Motor neuron (in vitro differentiated cells): ENCODE results near the gene GGTLC3. TPM values are rescaled to one million over a fixed set of nuclear protein-coding genes. Genes with fewer than 3 reads are reported as not detected.
"Not testable (repeated sequence)": the region's sequence is repeated elsewhere in the genome, so short reads cannot be mapped to it uniquely, and the experiment has no call there.

Source experiments
- ATAC-seq, 8 experiments: fragments of 200-7000 bp; cut with Tn5 transposase; replicated peaks in 6 of 8; 2 replicates each; pipeline ENCODE4 v1.8.0; 2021; ENCODE audit warnings: mild to moderate bottlenecking in 8 of 8, moderate library complexity in 8 of 8
- H3K27ac ChIP-seq, 2 donors: fragments of 250-450 bp; sonication (Bioruptor Pico); 2 replicates each; pipeline ENCODE4 v1.9.0; 2021; ENCODE audit warnings: antibody characterized with exemption in 2 of 2, mild to moderate bottlenecking in 2 of 2, moderate library complexity in 1 of 2
- H3K4me1 ChIP-seq, 2 donors: fragments of 250-450 bp; sonication (Bioruptor Pico); replicated peaks in 1 of 2; 2 replicates each; pipeline ENCODE4 v1.6.1; 2021; ENCODE audit warnings: antibody characterized with exemption in 2 of 2, mild to moderate bottlenecking in 2 of 2, moderate library complexity in 1 of 2
- H3K4me3 ChIP-seq, 5 donors: fragments of 250-450 bp; sonication (Bioruptor Pico); 2 replicates each; pipeline ENCODE4 v1.9.0; 2021; ENCODE audit warnings: antibody characterized with exemption in 5 of 5, mild to moderate bottlenecking in 5 of 5, moderate library complexity in 4 of 5
- WGBS, 10 experiments: fragments of 450-650 bp; shearing (Covaris generic); methylation state at CpG; one replicate each; pipeline ENCODE4 v1.0.0; 2022; 5-methylcytosine and 5-hydroxymethylcytosine counted together
- in situ Hi-C, 9 experiments: fragments of 400-800 bp; cut with MboI; loops; one replicate each; pipeline ENCODE4 v1.15.0; 2021; ENCODE audit warnings: low sequenced_read_pairs in 9 of 9, low pct_unique_long_range_greater_than_20kb in 2 of 9; ENCODE audit not compliant: unreplicated experiment in 9 of 9
- total RNA-seq, 8 experiments: library from RNA; unstranded; fragments of 300-600 nt; gene quantifications; 2 replicates each; pipeline versions ENCODE4 v1.2.3 to v1.2.4, GENCODE V29; 2022

GGTLC3 gene
- total RNA-seq, 8 experiments from 2014 or later, result not detected

GRCh38 chr22:18533633-18534032 is 15.7 kb upstream of the GGTLC3 start:
- H3K4me1 ChIP-seq, H3K27ac ChIP-seq, ATAC-seq, in situ Hi-C loops, H3K4me3 ChIP-seq: not testable (repeated sequence)
- no CpG with 5 or more reads among the region's 11 CpGs for WGBS, 10 experiments

- H3K27ac ChIP-seq, in situ Hi-C loops, H3K4me3 ChIP-seq, H3K4me1 ChIP-seq: not testable (repeated sequence)
- peak in 5 of 8 experiments; percentile 5 to 42 (median 15) for ATAC-seq
- no CpG with 5 or more reads among the region's 57 CpGs for WGBS, 10 experiments
Measured at GRCh38 chr22:18529416-18530145, 11.6 kb upstream of the GGTLC3 start.

GRCh38 chr22:18528597-18529415 is 10.8 kb upstream of the GGTLC3 start:
- peak; percentile 77 to 86 (median 84) for ATAC-seq
- H3K4me1 ChIP-seq, H3K27ac ChIP-seq, in situ Hi-C loops: not testable (repeated sequence)
- H3K4me3 ChIP-seq, result peak overlapping the region in 2 of 5 donors; percentile 14 to 79
- WGBS, 10 experiments, result no CpG with 5 or more reads among the region's 66 CpGs

GRCh38 chr22:18527752-18528596 is 10.0 kb upstream of the GGTLC3 start, which contains the start of gene TMEM191B:
TSS of gene TMEM191B (plus strand) at chr22:18527802. CDS start at chr22:18527981, 179 bp downstream.
- H3K4me1 ChIP-seq, in situ Hi-C loops: not testable (repeated sequence)
- Histone ChIP-seq H3K27ac (peak within 1 kb of the TSS in 1 of 2 donors; percentile 94), H3K4me3 (peak within 1 kb of the TSS in 3 of 5 donors; percentile 14 to 79 (median 30))
- WGBS, 10 experiments, result no CpG with 5 or more reads among the region's 65 CpGs
- ATAC-seq, result peak; percentile 7 to 44 (median 34)

- WGBS, 10 experiments, result no CpG with 5 or more reads among the region's 4 CpGs
- in situ Hi-C loops, H3K4me1 ChIP-seq, H3K4me3 ChIP-seq, H3K27ac ChIP-seq: not testable (repeated sequence)
- ATAC-seq, result peak in 3 of 8 experiments; percentile 20 to 63 (median 51)
Measured at GRCh38 chr22:18523328-18523727, 5.4 kb upstream of the GGTLC3 start.

GRCh38 chr22:18522762-18523161 is 4.8 kb upstream of the GGTLC3 start:
- in situ Hi-C loops, H3K4me1 ChIP-seq, H3K4me3 ChIP-seq, ATAC-seq, H3K27ac ChIP-seq: not testable (repeated sequence)
- WGBS, 10 experiments, result no CpG with 5 or more reads among the region's 6 CpGs

- in situ Hi-C loops, ATAC-seq: not testable (repeated sequence)
- no CpG with 5 or more reads among the region's 10 CpGs for WGBS, 10 experiments
Measured at GRCh38 chr22:18513454-18513853, 4.5 kb downstream of the GGTLC3 start.

GRCh38 chr22:18512378-18512777 is 5.6 kb downstream of the GGTLC3 start:
- H3K27ac ChIP-seq, ATAC-seq, H3K4me3 ChIP-seq, in situ Hi-C loops, H3K4me1 ChIP-seq: not testable (repeated sequence)
- WGBS, 10 experiments, result no CpG with 5 or more reads among the region's 10 CpGs

More at GRCh38 chr22:18513454-18513853, 4.5 kb downstream of the GGTLC3 start:
- H3K27ac ChIP-seq, H3K4me3 ChIP-seq, H3K4me1 ChIP-seq: not testable (repeated sequence)

- H3K4me3 ChIP-seq, H3K27ac ChIP-seq, H3K4me1 ChIP-seq, in situ Hi-C loops, ATAC-seq: not testable (repeated sequence)
- WGBS, 10 experiments, result 0 to 100% methylated on average over 1 of the region's 6 CpGs; no CpG with 5 or more reads in 8 of the 10 experiments
Measured at GRCh38 chr22:18511327-18511726, 6.6 kb downstream of the GGTLC3 start.

GRCh38 chr22:18496227-18496626 is 21.7 kb downstream of the GGTLC3 start:
- in situ Hi-C loops, result not testable (repeated sequence)

More at GRCh38 chr22:18496227-18496626, 21.7 kb downstream of the GGTLC3 start:
- ATAC-seq, H3K27ac ChIP-seq, H3K4me1 ChIP-seq, H3K4me3 ChIP-seq: not testable (repeated sequence)
- WGBS, 10 experiments, result no CpG with 5 or more reads among the region's 3 CpGs
